Endothelial cell of umbilical vein (primary cell): ENCODE data around the gene CD44.

Experiments
- EZH2 ChIP-seq: IDR thresholded peaks from 2 replicates; pipeline ENCODE4 v1.6.1; 2012; ENCODE audit warnings: borderline replicate concordance, low read depth, mild to moderate bottlenecking, moderate library complexity, low read length, inconsistent platforms; ENCODE audit not compliant: severe bottlenecking
- FOS ChIP-seq: IDR thresholded peaks from 2 replicates; pipeline ENCODE4 v1.6.1; 2011; ENCODE audit warnings: mild to moderate bottlenecking, low read length, moderate library complexity, borderline replicate concordance; ENCODE audit not compliant: insufficient read depth
- JUN ChIP-seq: IDR thresholded peaks from 2 replicates; pipeline ENCODE4 v1.6.1; 2011; ENCODE audit warnings: borderline replicate concordance, low read depth; ENCODE audit not compliant: insufficient read length, insufficient read depth
- POLR2A ChIP-seq: IDR thresholded peaks from 2 replicates; pipeline ENCODE4 v1.6.1; 2012; ENCODE audit warnings: low read depth, mild to moderate bottlenecking, control low read depth, low read length
- POLR2AphosphoS5 ChIP-seq: IDR thresholded peaks from 2 replicates; pipeline ENCODE4 v1.6.1; 2012; ENCODE audit warnings: low read depth, mild to moderate bottlenecking, control low read depth, low read length, moderate library complexity; ENCODE audit not compliant: insufficient read depth
- TF ChIP-seq, protein P1 (sequence below), 2 donors: IDR thresholded peaks; 1 replicate in 1 of 2; 2 replicates in 1 of 2; pipeline ENCODE4 v1.5.1; 2011; ENCODE audit warnings: low read length in 2 of 2, mild to moderate bottlenecking in 2 of 2, moderate library complexity in 2 of 2, control low read depth in 1 of 2, inconsistent platforms in 1 of 2, low read depth in 1 of 2; ENCODE audit not compliant: insufficient read depth in 1 of 2; ENCODE audit errors: extremely low read depth in 1 of 2

DNA sequence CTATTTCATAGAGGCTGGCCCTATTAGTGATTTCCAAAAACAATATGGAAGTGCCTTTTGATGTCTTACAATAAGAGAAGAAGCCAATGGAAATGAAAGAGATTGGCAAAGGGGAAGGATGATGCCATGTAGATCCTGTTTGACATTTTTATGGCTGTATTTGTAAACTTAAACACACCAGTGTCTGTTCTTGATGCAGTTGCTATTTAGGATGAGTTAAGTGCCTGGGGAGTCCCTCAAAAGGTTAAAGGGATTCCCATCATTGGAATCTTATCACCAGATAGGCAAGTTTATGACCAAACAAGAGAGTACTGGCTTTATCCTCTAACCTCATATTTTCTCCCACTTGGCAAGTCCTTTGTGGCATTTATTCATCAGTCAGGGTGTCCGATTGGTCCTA, 91.4 kb downstream of the CD44 start:
- TF ChIP-seq, protein P1, sequence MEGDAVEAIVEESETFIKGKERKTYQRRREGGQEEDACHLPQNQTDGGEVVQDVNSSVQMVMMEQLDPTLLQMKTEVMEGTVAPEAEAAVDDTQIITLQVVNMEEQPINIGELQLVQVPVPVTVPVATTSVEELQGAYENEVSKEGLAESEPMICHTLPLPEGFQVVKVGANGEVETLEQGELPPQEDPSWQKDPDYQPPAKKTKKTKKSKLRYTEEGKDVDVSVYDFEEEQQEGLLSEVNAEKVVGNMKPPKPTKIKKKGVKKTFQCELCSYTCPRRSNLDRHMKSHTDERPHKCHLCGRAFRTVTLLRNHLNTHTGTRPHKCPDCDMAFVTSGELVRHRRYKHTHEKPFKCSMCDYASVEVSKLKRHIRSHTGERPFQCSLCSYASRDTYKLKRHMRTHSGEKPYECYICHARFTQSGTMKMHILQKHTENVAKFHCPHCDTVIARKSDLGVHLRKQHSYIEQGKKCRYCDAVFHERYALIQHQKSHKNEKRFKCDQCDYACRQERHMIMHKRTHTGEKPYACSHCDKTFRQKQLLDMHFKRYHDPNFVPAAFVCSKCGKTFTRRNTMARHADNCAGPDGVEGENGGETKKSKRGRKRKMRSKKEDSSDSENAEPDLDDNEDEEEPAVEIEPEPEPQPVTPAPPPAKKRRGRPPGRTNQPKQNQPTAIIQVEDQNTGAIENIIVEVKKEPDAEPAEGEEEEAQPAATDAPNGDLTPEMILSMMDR (IDR thresholded peaks at IDR 0.05; ENCODE audit: extremely low read depth in 1 of 2, insufficient read depth in 1 of 2, low read depth in 1 of 2, low read length in 2 of 2): no peak
- TF ChIP-seq FOS (no peak), JUN (no peak), POLR2A (no peak), POLR2AphosphoS5 (no peak), EZH2 (no peak)
